ENCODE data around the gene NPR2.

The NPR2 gene

DNA sequence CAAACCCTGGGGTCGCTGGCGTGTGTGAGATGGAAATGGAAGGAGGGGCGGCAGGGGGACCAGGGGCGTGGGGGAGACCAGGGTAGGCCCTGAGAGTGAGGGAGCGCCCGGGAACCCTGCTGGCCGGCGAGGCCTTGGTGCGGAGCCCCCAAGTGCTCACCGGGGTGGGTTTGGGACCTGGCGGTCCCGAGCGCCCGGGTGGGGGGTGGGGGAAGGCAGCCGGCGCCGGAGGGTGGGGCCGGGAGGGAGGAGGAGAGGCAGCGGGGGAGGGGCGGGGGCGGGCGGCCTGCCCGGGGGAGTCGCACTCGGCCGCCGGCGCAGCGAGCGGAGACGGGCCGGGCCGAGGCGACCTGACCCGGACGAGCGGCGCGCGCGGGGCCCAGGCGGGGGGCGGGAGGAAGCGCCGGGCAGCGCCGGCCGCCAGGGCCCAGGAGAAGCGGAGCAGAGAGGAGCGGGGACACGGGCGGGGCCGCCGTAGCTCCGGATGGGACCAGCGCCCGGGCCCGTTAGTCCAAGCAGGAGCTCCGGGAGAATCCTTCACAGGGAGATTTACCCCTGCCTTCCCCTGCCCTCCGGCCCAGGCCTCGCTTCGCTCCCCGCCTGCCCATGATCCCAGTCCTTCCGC is at the start of gene NPR2:
Gene NPR2, plus strand, starts transcription at position 295 of the 625 bp plus-strand sequence. CDS start 818 bp downstream, outside the sequence.
- no peak for DNase-seq (ENCODE audit: low read depth in 2 of 2)

DNA sequence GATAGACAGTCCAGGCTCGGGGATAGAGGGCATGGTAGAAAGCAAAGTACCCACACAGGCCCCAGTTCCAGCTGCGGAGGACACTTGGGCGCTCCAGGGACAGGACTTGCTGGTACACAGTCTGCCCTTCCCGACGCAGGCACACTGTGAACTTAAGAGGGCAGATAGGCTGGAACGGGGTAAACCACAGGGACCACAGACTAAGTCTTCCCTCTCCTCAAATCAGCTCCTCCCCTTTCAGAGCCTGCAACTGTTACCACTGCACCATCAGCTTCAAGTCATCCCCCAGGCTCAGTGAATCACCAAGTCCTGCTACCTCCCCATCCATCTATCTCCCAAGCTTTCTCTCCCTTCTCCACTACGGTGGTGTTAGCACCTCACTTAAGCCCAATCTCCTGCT is 49.7 kb upstream of the NPR2 start:
- no peak for DNase-seq (ENCODE audit: low read depth in 2 of 2)

DNA sequence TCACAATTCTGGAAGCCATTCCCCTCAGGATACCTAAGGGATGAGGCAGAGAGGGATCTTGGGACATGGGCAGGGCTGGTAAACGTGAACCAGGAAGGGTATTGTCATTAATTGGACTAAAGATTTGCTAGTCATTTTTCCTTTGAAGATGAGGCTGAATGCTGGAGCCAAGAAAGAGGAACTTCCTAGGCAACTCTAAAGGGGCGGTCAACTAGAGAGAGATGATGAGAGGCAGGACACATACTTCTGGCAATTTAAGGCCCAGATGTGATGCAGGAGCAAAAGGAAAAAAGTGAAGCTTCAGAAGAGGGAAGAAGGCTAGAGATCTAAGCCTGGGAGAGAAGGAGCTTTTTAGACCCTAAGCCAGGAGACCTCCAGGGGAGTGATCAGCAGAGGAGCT is 47.9 kb upstream of the NPR2 start:
- no peak for DNase-seq (ENCODE audit: low read depth in 2 of 2)

DNA sequence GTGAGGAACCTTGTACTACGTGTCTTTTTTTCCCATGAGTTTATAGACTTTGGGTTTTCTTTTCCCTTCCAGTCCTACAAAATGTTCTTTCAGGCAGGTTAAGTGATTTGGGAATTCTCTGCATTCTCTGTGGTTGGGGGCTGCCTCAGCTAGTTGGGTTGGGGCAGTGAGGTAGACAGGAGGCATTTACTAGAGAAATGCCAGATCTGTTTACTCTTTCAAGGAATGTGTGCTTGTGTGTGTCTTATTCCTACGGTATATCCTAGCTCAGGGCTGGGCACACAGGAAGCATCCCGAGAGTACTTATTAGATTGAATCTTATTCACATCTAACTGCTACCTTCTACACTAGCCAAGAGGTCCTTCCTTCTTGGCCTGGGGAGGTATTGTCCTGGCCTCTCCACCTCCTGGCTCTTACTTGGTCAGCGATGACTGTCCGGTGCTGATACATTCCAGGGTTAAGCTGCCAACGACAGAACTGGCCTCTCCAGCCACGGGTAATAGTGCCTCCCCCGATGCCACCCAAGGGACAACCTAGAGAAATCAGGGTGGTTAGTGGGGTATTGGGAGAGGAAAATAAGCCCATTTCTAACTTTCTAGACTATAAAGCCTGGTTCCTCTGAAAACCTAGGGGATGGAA is 47.4 kb upstream of the NPR2 start:
- DNase-seq (ENCODE audit: low read depth in 2 of 2) = no peak

DNA sequence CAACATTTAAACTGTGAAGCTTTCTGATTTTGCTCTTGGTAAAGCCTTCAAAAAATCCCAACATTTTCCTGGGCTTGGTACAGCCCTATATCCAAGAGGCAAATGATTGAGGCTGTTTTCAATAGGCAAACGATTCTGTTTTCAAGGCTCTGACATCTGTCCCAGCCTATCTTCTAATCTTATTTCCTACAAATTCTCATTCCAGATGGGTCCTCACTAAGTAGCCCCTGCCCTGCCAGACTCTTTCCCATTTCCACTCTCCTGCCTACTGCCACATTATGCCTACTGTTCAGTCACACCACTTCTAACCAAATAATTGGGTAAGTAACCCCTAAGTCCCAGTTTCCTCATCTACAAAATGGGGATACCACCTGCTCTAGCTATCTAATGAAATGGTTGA is 45.8 kb upstream of the NPR2 start:
- no peak for DNase-seq (ENCODE audit: low read depth in 2 of 2)

DNA sequence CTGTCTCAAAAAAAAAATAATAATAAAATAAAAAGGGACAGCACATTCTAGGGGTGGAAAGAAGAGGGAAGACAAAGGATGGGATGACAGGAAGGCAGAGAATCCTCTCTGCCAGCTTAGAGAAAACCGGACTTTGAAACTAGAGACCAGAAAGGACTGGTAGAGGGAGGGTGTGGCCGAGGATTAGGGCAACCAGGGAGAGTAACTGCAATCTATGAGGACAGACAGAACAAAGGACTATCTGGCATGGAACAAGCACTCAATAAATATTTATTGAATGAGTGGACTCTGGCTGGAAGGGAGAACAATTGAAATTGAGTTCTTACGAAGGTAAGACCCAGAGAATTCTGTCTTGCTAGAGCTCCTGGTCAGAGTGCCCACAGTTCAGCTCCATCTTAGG is 44.8 kb upstream of the NPR2 start:
- DNase-seq (ENCODE audit: low read depth in 2 of 2) = no peak

DNA sequence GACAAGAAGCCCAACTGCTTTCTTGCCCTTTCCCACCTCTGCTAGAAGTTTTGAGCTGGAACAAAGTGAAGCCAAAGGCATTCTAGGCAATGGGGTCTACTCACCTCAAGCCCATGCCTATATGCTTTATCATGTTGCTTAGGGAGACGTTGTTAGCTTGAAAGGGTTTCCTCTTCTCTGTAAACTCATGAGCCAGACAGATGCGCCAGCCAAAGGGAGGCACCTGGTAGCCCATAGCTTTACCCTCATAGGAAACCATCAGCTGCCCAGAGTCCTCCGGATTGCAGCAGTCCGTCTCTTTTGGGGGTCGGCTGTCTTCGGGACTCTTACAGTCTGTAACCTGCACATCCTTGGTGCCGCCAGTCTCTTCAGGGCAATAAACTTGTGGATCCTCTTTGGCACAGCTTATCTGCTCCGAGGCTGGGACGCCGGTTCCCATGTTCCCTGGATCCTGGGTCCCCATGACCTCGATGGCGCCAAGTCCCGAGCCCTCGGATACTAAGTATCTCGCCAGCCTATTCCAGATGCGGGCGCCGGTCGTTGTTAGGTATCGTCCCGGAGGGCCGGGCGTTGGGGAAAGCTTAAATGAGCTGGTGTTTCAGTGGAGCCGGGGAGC is 43.0 kb upstream of the NPR2 start:
- DNase-seq (ENCODE audit: low read depth in 2 of 2) = no peak

DNA sequence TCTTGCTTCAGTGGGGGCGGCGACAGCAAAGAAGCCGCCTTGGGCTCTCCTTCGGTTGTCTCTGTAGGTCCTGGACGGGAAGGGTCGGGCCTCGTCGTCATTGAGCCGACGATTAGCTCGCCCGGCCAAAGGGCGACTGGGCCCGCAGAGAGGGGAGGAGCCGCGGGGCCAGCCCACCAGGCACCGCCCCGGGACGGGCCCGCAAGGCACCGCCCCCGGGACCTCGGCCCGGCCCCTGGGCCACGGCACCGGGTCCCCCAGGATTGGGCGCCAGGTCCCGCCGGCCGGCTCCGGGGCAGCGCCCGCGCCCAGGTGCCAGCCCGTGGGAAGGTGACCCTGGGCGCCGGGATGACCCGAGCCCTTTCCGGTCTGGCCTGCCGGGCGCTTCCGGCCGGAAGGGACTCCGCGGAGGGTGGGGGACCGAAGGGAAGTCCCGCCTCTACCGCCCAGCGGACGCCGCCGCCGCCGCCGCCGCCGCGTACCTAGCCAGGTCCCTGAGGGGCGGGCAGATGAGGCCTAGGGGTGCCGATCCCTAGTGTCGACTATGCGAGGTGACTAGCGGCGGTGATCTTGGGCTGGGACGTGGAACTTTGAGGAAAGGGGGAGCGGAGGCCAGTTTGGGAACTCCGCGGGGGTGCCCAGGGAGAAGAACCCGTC is 42.4 kb upstream of the NPR2 start, which contains the start of the genes GBA2 and RGP1:
Gene GBA2, minus strand, starts transcription at position 371 of the 657 bp plus-strand sequence. CDS start 524 bp downstream, outside the sequence.
Gene RGP1, plus strand, starts transcription at position 430 of the 657 bp plus-strand sequence. CDS start 469 bp downstream, outside the sequence.
- peak in 1 of 2 donors; percentile 62 for DNase-seq (ENCODE audit: low read depth in 2 of 2)

DNA sequence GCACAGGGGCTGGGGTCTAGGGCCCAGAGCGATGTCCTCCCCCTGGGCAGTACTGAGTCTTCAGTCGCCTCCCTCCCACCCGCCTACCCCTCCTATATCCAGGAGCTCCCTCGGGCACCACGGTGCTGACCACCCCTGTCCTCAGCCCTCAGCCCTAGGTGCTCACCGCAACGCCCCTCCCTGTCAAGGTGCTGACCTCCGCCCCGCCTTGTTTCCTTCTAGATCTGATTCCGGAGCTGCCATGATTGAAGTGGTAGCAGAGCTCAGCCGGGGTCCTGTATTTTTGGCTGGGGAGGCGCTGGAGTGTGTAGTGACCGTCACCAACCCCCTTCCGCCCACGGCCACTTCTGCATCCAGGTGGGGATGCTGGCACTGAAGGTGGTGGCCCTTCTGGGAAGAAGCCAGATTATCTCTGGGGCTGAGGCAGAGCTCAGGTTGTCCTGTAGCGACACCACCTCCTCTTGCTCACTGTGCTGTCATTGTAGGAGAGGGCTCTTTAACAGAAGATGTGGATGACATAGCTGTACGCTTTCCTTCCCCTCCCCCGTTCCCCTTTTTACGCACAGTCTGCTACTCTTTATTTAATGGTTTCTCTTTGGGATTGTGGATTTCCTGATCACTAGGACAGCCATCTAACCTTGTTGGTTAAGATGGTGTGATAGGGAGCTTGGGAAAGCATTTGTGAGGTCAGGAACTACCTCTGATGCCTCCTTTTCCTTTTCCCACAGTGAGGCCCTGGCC is 41.7 kb upstream of the NPR2 start:
- no peak for DNase-seq (ENCODE audit: low read depth in 2 of 2)

DNA sequence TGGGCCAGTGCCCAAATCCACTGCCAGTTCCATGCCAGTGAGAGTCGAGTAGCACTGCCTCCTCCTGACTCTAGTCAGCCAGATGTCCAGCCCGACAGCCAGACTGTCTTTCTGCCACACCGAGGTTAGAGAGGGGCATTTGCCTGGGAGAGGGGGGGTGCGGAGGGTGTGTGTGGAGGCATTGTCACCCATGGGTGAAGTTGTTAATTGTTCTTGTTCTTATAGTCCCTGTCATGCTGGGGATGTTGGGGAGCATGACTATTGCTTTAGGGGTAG is 41.2 kb upstream of the NPR2 start:
- DNase-seq (ENCODE audit: low read depth in 2 of 2) = no peak

DNA sequence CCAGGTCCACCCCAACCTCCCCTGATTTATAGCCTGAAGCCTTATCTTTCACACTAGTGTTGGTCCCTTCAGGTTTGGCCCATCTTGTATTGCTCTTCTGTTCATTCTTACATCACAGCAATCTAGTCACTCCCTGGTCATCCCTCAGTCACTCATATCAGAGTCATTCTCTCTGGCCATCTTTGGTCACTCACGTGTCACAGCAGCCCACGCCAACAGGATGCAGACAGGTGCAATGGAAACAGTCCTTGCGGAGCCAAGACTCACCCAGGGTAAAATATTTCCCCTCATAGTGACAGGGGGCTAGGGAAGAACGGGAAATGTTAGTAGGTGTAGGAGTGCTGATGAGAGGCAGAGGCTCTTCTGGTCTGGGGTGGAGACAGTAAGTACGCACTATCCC is 37.9 kb upstream of the NPR2 start:
- no peak for DNase-seq (ENCODE audit: low read depth in 2 of 2)

DNA sequence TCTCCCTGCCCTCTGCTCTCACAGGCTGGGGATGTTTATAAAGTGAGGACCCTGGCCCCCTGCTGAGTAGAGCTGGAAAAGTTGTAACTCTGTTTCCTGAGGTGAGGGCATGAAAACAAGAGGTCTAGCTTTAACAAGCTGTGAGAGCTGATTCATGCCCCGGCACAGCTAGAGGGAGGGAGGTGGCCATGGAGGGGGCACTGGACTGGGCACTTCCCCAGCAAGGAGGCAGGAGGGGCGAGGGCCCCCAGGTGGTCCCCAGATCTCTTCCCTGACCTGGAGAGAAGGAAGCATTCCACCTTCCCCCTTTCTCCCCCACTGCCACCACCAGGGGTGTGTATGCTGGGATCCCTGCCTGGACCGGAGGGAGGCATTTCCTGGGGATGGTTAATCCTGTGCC is 37.1 kb upstream of the NPR2 start, which contains the start of gene MSMP:
Gene MSMP, minus strand, starts transcription at position 13 of the 400 bp plus-strand sequence. CDS start 147 bp downstream, outside the sequence.
- no peak for DNase-seq (ENCODE audit: low read depth in 2 of 2)

DNA sequence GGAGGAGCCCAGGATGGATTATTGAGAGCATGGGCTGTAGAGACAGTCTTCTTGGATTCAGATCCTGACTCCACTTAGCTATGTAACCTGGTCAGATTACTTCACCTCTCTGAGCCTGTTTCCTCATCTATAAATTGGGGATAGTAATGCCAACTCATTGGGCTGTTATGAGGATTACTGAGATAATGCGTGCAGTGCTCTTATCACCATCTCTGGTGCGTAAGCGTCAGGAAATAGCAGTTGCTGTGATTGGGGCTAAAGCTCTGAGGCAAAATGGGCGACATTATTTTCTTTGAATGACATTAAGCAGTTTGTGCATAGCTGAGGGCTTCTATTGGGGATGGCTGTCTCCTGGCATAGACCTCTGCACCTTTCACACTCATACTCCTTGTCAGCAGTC is 36.3 kb upstream of the NPR2 start:
- no peak for DNase-seq (ENCODE audit: low read depth in 2 of 2)

DNA sequence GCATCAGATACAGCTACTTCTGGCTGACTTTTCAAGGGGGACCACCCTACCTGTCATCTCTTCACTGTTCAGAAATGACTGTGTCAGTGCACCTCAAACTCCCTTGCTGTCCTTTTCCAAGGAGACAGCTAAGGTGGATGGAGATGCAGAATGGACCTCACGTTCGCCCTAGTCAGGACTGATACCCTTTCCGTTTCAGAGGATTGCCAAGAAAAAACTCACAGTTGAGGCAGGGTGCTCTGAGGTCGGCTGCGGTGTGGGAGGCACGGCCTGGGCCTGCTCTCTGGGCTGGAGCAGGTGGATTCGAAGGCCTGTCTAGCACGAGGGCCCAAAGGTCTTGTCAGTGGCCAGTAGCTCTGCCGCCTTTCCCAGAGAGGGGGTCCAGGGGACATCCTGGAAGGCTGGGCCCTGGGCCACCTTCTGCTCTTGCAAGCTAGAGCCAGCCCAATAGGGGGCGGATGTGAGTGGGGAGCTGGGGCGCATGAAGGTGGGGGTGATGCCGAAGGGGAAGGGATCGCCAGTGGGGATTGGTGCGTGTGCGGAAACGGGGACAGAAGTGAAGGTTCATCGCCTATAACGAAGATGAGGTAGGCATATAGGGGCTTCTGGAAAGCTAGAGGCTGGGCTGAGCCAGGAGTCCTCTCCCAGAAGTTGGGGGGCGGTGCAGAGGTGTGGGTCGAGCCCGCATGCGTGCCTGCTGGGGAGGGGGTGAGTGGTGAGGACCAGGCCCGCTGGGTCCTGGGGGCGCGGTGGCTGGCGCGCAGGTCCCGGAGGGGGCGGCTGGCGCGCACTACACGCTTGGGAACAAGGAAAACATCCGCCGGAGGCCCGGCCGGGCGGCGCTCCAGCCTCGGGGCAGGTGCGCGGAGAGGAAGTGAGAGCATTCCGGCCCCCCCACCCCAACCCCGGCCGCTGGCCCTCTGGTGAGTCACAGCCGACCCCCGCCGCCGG is 34.8 kb upstream of the NPR2 start:
- DNase-seq (ENCODE audit: low read depth in 2 of 2) = peak; percentile 70 to 75

DNA sequence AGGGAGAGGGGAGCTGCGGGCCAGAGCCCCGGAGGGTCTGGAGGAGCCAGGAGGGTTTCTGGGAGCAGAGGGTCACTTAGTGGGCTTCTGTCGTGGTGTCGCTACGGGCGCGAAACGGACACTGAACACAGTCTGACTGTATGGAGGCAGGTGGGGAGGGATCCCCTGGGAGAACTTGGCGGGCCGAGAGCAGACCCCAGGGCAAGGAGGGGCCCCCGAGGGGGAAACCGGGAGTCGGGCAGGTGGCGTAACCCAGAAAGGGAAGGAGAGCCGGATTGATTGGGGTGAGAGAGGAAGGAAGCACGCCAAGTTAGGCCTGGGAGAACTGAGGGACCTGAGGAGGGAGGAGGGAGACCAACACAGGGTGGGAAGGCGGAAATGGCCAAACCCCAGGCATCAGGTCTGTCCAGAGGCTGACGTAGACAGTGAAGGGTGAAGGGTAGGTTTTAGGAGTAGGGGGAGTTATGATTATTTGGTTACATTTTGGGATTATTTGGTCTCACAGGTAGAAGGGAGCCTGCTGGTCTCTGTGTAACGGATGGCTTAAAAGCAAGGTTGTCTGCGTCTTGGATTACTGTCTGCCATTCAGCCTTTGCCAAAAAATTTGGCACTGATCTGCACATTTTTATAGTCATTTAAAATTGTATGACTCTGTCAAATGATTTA is 34.0 kb upstream of the NPR2 start:
- no peak for DNase-seq (ENCODE audit: low read depth in 2 of 2)

DNA sequence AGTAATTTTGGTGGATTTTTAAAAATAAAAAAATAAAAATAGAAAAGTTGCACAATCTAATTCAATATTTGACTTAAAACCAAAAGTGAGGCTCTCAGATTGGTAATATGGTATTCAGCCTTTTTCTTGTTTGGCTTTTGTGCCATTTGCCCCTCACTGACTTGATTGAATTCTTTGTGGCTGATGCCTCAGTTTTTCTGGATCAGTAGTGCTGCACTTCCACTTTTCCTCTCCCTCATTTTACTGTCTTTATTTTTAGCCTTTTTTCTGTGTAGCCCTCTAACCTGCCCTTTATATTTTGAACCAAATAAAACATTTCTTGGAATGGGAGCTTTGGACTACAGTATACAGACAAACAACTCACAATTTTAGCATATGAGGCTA is 33.5 kb upstream of the NPR2 start:
- DNase-seq (ENCODE audit: low read depth in 2 of 2) = no peak

DNA sequence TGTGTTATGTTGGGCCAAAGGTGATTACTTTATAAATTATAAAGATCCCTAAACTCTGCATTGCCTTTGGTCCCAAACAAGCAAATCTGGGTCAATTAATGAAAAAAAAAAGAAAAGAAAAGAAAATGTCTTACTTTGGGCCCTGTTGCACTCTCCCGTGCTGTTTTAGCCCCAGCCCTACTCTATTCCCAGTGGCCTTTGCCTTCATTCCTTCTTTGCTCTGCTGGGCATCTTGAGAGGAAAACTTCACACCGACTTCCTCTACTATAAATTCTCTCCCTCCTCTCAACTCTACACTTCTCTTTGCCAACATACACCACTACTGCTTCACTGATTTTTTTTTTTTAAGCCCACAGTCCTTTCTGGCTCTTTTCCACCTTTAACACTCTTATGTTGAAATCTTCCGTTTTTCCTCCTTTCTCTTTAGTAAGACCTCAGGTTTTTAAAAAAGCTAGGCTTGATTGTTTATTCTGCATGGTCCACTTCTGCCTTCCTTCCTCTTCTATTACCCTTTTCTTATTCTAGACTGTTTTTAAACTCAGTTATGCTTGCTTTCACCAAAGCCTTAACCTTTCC is 32.8 kb upstream of the NPR2 start:
- DNase-seq (ENCODE audit: low read depth in 2 of 2) = no peak

DNA sequence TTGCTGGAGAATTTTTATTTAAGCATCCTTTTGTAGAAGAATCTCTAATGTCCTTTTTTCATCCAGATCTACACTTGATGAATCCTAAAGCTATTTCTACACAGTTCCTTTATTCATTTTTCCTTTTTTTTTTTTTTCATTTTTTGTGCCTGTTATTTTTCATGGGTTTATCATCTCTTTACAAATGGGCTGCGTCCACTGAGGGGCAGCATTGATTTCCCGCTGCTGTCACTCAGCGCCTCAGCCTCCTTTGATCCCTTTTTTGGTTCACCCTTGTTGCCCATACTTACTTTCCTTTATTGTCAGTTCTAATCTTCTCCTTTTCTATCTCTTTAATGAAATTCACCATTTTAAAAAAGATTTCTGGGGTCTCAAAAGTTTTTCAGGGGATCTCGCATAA is 31.6 kb upstream of the NPR2 start:
- no peak for DNase-seq (ENCODE audit: low read depth in 2 of 2)

DNA sequence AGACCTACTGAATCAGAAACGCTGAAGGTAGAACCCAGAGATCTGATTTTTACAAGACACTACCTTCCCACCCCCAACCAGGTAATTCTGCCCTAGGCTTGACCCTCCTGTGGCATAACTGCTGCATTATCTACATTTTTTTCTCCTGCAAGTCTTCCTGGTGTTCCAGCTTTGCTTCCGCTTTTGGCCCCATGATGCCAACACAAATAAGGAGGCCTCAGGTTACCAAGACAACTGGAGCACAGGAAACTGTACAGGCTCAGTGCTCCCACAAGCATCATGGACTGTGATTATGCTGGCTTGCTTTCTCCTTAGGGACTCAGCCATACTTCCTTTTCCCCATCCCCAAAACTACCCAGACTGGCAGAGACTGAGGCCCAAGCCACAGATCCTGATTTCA is 30.7 kb upstream of the NPR2 start:
- DNase-seq (ENCODE audit: low read depth in 2 of 2) = no peak

DNA sequence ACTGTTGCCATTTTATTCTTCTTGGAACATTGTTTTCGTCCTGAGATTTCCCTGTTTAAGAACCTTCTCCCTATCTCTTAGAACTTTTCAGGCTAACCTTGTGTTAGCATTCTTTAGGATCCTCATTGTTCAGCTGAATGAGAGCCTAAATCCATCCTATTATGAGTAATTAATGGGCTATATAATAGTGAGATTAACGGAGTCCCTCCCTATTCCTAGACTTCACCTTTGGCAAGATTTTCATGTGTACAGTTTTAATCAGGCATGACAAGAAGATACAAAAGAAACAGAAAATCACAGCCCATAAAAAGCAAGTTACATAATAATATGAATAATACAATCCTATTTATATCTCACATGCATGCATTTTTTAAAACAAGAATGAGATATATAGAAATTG is 28.2 kb upstream of the NPR2 start:
- no peak for DNase-seq (ENCODE audit: low read depth in 2 of 2)

Data from activated CD4-positive, alpha-beta T cell treated with anti-CD3 and anti-CD28 coated beads for 24 hours (primary cell).